Neutrophil (primary cell): ENCODE measurements around the gene COX6B2.

Source experiments
- H3K27ac ChIP-seq: fragments of 200-600 bp; sonication (generic); 2 replicates; pipeline ENCODE4 v1.5.1; 2016; ENCODE audit warnings: mild to moderate bottlenecking, moderate library complexity
- H3K27me3 ChIP-seq: fragments of 200-600 bp; sonication (generic); 2 replicates; pipeline ENCODE4 v1.6.0; 2016; ENCODE audit warnings: mild to moderate bottlenecking
- H3K36me3 ChIP-seq: fragments of 200-600 bp; sonication (generic); 2 replicates; pipeline ENCODE4 v1.5.1; 2017
- H3K4me1 ChIP-seq, 2 experiments: fragments of 200-600 bp in 1 of 2; sonication (generic) in 1 of 2; 1 replicate in 1 of 2; 2 replicates in 1 of 2; pipeline versions ENCODE4 v1.5.1 to v1.6.1; 2013 to 2016; ENCODE audit warnings: low read depth in 1 of 2, low read length in 1 of 2, mild to moderate bottlenecking in 1 of 2, moderate library complexity in 1 of 2; ENCODE audit not compliant: control insufficient read depth in 1 of 2, insufficient read depth in 1 of 2
- H3K4me3 ChIP-seq, 2 experiments: fragments of 200-600 bp in 1 of 2; sonication (generic) in 1 of 2; 1 replicate in 1 of 2; 2 replicates in 1 of 2; pipeline ENCODE4 v1.5.1; 2013 to 2016; ENCODE audit warnings: low read depth in 1 of 2, low read length in 1 of 2, mild to moderate bottlenecking in 1 of 2, moderate library complexity in 1 of 2
- H3K9me3 ChIP-seq: fragments of 200-600 bp; sonication (generic); 2 replicates; pipeline ENCODE4 v1.5.1; 2016
- TF ChIP-seq, protein P1 (sequence below): fragments of 200-600 bp; sonication (generic); IDR thresholded peaks from 2 replicates; pipeline ENCODE4 v1.5.1; 2016; ENCODE audit warnings: antibody characterized with exemption

Gene COX6B2

DNA sequence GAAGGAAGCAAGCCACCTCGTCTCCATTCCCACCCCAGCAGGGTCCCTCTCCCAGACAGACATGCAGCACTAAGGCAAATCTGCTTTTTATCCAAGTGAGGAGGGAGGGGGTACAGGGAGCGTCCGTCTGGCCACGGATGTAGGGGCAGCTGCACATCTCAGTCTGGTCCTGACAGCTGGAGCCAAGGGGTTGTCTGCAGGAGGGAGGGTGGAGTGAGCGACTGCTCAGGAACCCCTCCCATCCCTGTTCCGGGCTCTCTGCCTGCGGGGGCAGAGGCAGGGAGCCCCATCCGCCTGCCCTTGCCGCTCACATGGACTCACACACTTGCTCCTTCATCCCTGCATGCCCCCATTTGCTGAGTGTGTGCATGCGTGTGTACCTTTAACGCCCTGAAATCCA is 24.7 kb upstream of the COX6B2 start:
- H3K9me3 ChIP-seq: no peaks in the 10 kb centered on the region
- peaks cover 8 to 10% of the 10 kb centered on the region in 2 experiments for H3K4me1 ChIP-seq
- H3K36me3 ChIP-seq: no peaks in the 10 kb centered on the region
- H3K27me3 ChIP-seq: peaks cover 76% of the 10 kb centered on the region
- H3K4me3 ChIP-seq: no peak overlapping the region
- no peak overlapping the region for H3K27ac ChIP-seq
- TF ChIP-seq, protein P1, sequence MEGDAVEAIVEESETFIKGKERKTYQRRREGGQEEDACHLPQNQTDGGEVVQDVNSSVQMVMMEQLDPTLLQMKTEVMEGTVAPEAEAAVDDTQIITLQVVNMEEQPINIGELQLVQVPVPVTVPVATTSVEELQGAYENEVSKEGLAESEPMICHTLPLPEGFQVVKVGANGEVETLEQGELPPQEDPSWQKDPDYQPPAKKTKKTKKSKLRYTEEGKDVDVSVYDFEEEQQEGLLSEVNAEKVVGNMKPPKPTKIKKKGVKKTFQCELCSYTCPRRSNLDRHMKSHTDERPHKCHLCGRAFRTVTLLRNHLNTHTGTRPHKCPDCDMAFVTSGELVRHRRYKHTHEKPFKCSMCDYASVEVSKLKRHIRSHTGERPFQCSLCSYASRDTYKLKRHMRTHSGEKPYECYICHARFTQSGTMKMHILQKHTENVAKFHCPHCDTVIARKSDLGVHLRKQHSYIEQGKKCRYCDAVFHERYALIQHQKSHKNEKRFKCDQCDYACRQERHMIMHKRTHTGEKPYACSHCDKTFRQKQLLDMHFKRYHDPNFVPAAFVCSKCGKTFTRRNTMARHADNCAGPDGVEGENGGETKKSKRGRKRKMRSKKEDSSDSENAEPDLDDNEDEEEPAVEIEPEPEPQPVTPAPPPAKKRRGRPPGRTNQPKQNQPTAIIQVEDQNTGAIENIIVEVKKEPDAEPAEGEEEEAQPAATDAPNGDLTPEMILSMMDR: no peak

DNA sequence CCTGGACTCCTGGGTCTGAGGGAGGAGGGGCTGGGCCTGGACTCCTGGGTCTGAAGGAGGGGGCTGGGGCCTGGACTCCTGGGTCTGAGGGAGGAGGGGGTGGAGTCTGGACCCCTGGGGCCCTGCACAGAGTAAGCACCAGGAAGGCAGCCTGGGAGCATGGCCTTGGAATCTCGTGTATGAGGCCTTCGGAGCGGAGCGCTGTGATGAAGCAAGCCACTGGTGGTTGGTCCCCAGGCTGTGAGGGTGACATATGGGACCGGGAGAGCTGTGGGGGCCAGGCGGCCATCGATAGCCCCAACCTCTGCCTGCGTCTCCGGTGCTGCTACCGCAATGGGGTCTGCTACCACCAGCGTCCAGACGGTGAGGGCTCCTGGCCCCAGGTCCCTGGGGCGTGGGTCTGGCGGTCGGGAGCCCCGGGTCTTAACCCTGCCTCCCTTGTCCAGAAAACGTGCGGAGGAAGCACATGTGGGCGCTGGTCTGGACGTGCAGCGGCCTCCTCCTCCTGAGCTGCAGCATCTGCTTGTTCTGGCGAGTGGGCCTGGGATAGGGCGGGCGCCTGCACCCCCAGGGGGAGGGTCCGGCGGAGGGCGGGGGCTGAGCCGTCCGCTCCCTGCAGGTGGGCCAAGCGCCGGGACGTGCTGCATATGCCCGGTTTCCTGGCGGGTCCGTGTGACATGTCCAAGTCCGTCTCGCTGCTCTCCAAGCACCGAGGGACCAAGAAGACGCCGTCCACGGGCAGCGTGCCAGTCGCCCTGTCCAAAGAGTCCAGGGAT is 23.0 kb upstream of the COX6B2 start:
- TF ChIP-seq, protein P1: no peak
- Histone ChIP-seq H3K36me3 (no peaks in the 10 kb centered on the region), H3K4me3 (no peak overlapping the region), H3K27me3 (peaks cover 83% of the 10 kb centered on the region), H3K9me3 (no peaks in the 10 kb centered on the region), H3K4me1 (no peaks in the 10 kb centered on the region), H3K27ac (no peak overlapping the region)

DNA sequence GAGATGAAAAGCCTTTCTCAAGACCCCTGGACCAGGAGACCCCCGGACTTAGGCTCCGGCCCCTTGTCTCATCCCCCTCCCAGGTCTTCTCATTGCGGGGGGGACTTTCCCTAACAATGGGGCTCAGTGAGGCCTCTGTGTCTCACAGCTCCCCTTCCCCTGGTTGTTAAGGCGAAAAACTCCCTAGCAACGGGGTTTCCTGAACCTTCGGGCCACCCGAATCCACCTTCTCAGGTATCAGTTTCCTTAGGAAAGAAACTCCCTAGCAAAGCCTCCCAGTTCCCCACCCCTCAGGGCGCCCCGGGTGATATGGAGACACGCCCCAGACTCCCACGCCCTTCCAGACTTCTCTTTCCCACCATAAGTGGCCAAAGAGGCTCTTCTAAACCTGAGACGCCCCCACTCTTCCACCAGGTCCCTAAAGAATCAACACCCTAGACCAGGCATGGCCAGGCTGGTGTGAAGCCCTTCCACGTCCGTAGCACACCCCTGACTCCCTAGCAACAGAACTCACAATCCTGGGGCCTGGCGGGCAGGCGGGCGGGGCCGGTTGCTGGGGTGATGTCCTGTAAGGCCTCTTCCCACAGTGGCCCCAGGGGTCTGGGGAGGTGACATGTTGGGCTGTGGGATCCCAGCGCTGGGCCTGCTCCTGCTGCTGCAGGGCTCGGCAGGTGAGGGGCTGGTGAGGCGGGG is 21.9 kb upstream of the COX6B2 start, which contains the start of gene TMEM190:
TSS of gene TMEM190 (plus strand) at position 586 of the 693 bp plus-strand sequence. CDS start at position 614, 28 bp downstream.
- Histone ChIP-seq H3K36me3 (no peaks in the 10 kb centered on the region), H3K9me3 (no peaks in the 10 kb centered on the region), H3K27ac (no peak within 1 kb of the TSS), H3K4me1 (no peaks in the 10 kb centered on the region), H3K27me3 (peaks cover 83% of the 10 kb centered on the region), H3K4me3 (no peak within 1 kb of the TSS)
- TF ChIP-seq, protein P1: no peak

DNA sequence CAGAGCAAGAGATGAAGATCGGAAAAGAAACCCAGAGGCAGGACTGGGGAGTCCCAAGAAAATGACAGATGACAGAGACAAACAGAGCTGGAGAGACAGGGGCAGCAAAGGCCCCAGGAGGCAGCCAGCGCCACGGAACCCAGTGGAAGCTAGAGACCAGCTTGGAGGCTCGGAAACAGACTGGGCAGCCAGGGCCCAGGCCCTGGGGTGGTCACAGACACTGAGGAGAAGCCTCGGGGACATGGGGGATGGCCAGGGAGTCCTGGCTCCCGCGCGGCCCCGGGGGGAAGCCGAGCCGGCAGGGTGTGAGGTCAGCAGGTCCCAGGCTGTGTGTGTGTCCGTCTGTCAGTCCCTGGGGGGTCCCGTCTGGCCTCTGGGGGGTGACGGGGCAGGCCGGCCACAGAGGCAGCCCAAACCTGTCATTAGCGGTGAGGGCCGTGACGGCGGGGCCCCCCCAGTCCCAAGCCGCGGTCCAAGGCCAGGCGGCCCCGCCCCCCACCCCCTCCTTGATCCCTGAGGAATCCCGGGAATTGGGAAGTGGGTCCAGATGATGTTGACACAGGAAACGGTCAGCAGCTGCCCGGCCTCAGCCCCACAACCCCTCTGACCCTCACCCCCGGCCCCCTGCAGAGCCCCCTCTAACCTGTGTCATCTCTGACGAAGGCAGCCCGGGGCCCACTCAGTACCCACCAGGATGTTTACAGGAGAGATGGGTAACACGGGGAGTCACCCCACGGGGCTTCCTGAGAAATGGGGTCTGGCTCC is 19.7 kb upstream of the COX6B2 start:
- H3K27me3 ChIP-seq: peaks cover 100% of the 10 kb centered on the region
- no peaks in the 10 kb centered on the region for H3K9me3 ChIP-seq
- TF ChIP-seq, protein P1: no peak
- no peaks in the 10 kb centered on the region for H3K4me1 ChIP-seq
- no peak overlapping the region for H3K4me3 ChIP-seq
- no peak overlapping the region for H3K27ac ChIP-seq
- H3K36me3 ChIP-seq: no peaks in the 10 kb centered on the region

DNA sequence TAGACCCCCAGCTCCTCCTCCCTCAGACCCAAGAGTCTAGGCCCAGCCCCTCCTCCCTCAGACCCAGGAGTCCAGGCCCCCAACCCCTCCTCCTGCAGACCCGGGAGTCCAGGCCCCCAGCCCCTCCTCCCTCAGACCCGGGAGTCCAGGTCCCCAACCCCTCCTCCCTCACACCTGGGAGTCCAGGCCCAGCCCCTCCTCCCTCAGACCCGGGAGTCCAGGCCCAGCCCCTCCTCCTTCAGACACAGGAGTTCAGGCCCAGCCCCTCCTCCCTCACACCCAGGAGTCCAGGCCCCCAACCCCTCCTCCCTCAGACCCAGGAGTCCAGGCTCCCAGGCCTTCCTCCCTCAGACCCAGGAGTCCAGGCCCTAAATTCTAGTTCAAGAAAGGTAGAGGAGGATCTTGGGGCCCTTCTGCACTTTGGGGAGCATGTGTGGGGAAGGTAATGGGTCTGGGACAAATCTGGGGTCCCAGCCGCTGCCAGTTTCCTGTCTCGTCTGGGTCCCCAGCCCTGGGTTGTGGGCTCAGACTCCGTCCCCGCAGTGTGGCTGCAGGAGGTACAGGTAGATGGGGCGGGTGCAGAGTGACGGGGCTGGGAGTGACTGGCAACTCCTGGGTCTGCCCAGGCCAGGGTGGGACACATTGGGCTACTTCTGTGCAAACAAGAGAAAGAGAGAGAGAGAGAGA is 18.9 kb upstream of the COX6B2 start:
- peaks cover 100% of the 10 kb centered on the region for H3K27me3 ChIP-seq
- no peaks in the 10 kb centered on the region for H3K4me1 ChIP-seq
- H3K9me3 ChIP-seq: no peaks in the 10 kb centered on the region
- H3K4me3 ChIP-seq: no peak overlapping the region
- TF ChIP-seq, protein P1: no peak
- no peaks in the 10 kb centered on the region for H3K36me3 ChIP-seq
- no peak overlapping the region for H3K27ac ChIP-seq
